Gastroesophageal sphincter (tissue), 4 donors: ENCODE measurements around the gene CDH4. TPM values are rescaled to one million over a fixed set of nuclear protein-coding genes. Genes with fewer than 3 reads are reported as not detected.

Source experiments
- ATAC-seq: fragments of 150-250 bp; one replicate; pipeline ENCODE4 v1.9.1; 2016; ENCODE audit warnings: mild to moderate bottlenecking, moderate library complexity
- H3K27ac ChIP-seq, 4 donors: fragments of 200-600 bp; sonication (generic) in 3 of 4; 1 replicate in 3 of 4; 2 replicates in 1 of 4; pipeline ENCODE4 v1.5.1; 2016 to 2019
- H3K27me3 ChIP-seq: fragments of 200-600 bp; sonication (generic); one replicate; pipeline ENCODE4 v1.5.1; 2019
- H3K36me3 ChIP-seq, 2 donors: fragments of 200-600 bp; sonication (generic); one replicate each; pipeline ENCODE4 v1.5.1; 2019; ENCODE audit warnings: control low read depth in 1 of 2
- H3K4me1 ChIP-seq, 3 donors: fragments of 200-600 bp; sonication (generic); 1 replicate in 2 of 3; 2 replicates in 1 of 3; pipeline ENCODE4 v1.5.1; 2016 to 2019; ENCODE audit warnings: control low read depth in 2 of 3
- H3K4me3 ChIP-seq, 2 donors: fragments of 200-600 bp; sonication (generic); one replicate each; pipeline ENCODE4 v1.5.1; 2019; ENCODE audit warnings: mild to moderate bottlenecking in 1 of 2, moderate library complexity in 1 of 2
- H3K9me3 ChIP-seq, 3 donors: fragments of 200-600 bp; sonication (generic); one replicate each; pipeline ENCODE4 v1.5.1; 2017 to 2019; ENCODE audit warnings: control low read depth in 2 of 3
- CTCF ChIP-seq, 4 experiments: fragments of 200-600 bp in 2 of 4; fragments of 450-650 bp in 2 of 4; sonication (generic) in 1 of 4; IDR thresholded peaks; one replicate each; pipeline ENCODE4 v1.5.1; 2017 to 2019; ENCODE audit warnings: antibody characterized with exemption in 4 of 4, mild to moderate bottlenecking in 2 of 4, moderate library complexity in 2 of 4
- EP300 ChIP-seq: sonication (generic); formaldehyde crosslinking; IDR thresholded peaks from one replicate; pipeline ENCODE4 v1.6.1; 2017; ENCODE audit warnings: antibody characterized with exemption, mild to moderate bottlenecking
- POLR2A ChIP-seq, 2 donors: fragments of 450-650 bp; IDR thresholded peaks; one replicate each; pipeline ENCODE4 v1.6.1; 2017; ENCODE audit warnings: antibody characterized with exemption in 2 of 2, mild to moderate bottlenecking in 2 of 2, moderate library complexity in 1 of 2
- POLR2AphosphoS5 ChIP-seq: sonication (generic); formaldehyde crosslinking; IDR thresholded peaks from one replicate; pipeline ENCODE4 v1.6.1; 2017; ENCODE audit warnings: antibody characterized with exemption
- WGBS, 2 donors: methylation state at CpG; one replicate each; pipeline ENCODE4 v1.1.5; 2018; ENCODE audit warnings: low coverage in 1 of 2; 5-methylcytosine and 5-hydroxymethylcytosine counted together
- total RNA-seq, 4 donors: library from RNA; depleted of rRNA; stranded (reverse); fragments of >200 nt; gene quantifications; one replicate each; pipeline ENCODE4 v1.1.0, GENCODE V29; 2016

CDH4 gene
- total RNA-seq, 4 donors from 2014 or later = under 0.01 to 1.5 (median 0.42) TPM; not detected in 1

- Histone ChIP-seq H3K9me3 (peaks cover 0 to 14% (median 0%) of the 10 kb centered on the region in 3 donors), H3K36me3 (no peaks in the 10 kb centered on the region)
- 75 to 88% methylated on average over 4 to 6 of the region's 16 CpGs for WGBS, 2 donors
These were observed 228.2 kb downstream of the CDH4 start for GRCh38 chr20:61480158-61480825.

GRCh38 chr20:61482056-61482887, 230.2 kb downstream of the CDH4 start:
- WGBS, 2 donors = 67 to 73% methylated on average over 4 to 11 of the region's 18 CpGs
- TF ChIP-seq EP300 (no peak), CTCF (IDR thresholded peaks at IDR 0.05) (no peak), POLR2AphosphoS5 (no peak), POLR2A (IDR thresholded peaks at IDR 0.05) (no peak)
- H3K9me3 ChIP-seq = peaks cover 0 to 14% (median 0%) of the 10 kb centered on the region in 3 donors
- H3K4me1 ChIP-seq = no peaks in the 10 kb centered on the region
- no peaks in the 10 kb centered on the region for H3K36me3 ChIP-seq
- peaks cover 18% of the 10 kb centered on the region for H3K27me3 ChIP-seq
- ATAC-seq = no peak
- H3K4me3 ChIP-seq = no peak overlapping the region
- no peak overlapping the region for H3K27ac ChIP-seq

More at GRCh38 chr20:61480158-61480825, 228.2 kb downstream of the CDH4 start:
- Histone ChIP-seq H3K4me1 (no peaks in the 10 kb centered on the region), H3K27me3 (peaks cover 28% of the 10 kb centered on the region), H3K27ac (no peak overlapping the region), H3K4me3 (no peak overlapping the region)
- no peak for ATAC-seq
- TF ChIP-seq CTCF (IDR thresholded peaks at IDR 0.05) (no peak), EP300 (no peak), POLR2A (IDR thresholded peaks at IDR 0.05) (no peak), POLR2AphosphoS5 (no peak)

- Histone ChIP-seq H3K4me1 (no peaks in the 10 kb centered on the region), H3K36me3 (no peaks in the 10 kb centered on the region), H3K27ac (no peak overlapping the region), H3K27me3 (peaks cover 14% of the 10 kb centered on the region), H3K4me3 (no peak overlapping the region), H3K9me3 (peaks cover 0 to 14% (median 0%) of the 10 kb centered on the region in 3 donors)
- 33 to 71% methylated on average over 1 to 2 of the region's 3 CpGs for WGBS, 2 donors
- TF ChIP-seq POLR2A (IDR thresholded peaks at IDR 0.05) (no peak), EP300 (no peak), CTCF (IDR thresholded peaks at IDR 0.05) (no peak), POLR2AphosphoS5 (no peak)
- no peak for ATAC-seq
These were observed 230.8 kb downstream of the CDH4 start for GRCh38 chr20:61482901-61483300.

- TF ChIP-seq EP300 (no peak), POLR2AphosphoS5 (no peak), CTCF (IDR thresholded peaks at IDR 0.05) (no peak), POLR2A (IDR thresholded peaks at IDR 0.05) (no peak)
- Histone ChIP-seq H3K4me1 (no peaks in the 10 kb centered on the region), H3K36me3 (no peaks in the 10 kb centered on the region), H3K27ac (no peak overlapping the region), H3K4me3 (no peak overlapping the region), H3K27me3 (peaks cover 14% of the 10 kb centered on the region), H3K9me3 (peaks cover 0 to 10% (median 0%) of the 10 kb centered on the region in 3 donors)
- no peak for ATAC-seq
- 86 to 90% methylated on average over 4 to 5 of the region's 16 CpGs for WGBS, 2 donors
These were observed 231.4 kb downstream of the CDH4 start for GRCh38 chr20:61483336-61484067.
